ENCODE results near the gene ST14.

Gene ST14

DNA sequence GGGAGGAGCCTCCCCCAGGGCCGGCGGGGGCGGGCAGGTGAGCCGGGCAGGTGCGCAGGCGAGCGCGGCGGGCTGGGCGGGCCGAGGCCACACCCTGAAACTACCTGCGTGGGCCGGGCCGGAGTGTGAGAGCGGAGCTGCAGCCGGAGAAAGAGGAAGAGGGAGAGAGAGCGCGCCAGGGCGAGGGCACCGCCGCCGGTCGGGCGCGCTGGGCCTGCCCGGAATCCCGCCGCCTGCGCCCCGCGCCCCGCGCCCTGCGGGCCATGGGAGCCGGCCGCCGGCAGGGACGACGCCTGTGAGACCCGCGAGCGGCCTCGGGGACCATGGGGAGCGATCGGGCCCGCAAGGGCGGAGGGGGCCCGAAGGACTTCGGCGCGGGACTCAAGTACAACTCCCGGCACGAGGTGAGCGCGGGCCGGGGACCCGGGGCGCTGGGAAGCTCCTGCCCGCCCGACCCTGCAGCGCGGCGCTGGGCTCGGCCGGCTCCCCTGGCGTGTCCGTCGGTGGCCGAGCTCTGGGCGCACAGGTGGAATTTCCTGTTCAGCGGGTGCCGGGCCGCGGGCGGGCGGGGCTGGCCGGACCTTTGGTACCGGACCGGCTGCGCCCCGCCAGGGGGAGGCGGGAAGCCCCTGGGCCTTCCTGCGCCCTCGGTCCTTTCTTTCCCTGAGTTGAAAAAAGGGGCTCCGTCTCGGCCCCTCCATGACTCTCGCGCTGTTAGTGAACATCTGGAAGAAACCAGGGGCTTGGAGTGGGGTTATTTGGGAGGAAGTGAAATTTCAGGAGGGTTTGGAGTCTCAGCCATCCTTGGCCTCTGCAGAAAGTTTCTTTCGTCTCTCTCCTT is at the start of gene ST14:
Gene ST14 (plus strand): TSS at position 126 of the 841 bp plus-strand sequence. CDS start 198 bp downstream, at position 324.
- DNase-seq (ENCODE audit: low read depth): no peak

GRCh38 chr11:130110339-130111108 is 49.1 kb upstream of the ST14 start:
- no peak for DNase-seq (ENCODE audit: low read depth)

DNA sequence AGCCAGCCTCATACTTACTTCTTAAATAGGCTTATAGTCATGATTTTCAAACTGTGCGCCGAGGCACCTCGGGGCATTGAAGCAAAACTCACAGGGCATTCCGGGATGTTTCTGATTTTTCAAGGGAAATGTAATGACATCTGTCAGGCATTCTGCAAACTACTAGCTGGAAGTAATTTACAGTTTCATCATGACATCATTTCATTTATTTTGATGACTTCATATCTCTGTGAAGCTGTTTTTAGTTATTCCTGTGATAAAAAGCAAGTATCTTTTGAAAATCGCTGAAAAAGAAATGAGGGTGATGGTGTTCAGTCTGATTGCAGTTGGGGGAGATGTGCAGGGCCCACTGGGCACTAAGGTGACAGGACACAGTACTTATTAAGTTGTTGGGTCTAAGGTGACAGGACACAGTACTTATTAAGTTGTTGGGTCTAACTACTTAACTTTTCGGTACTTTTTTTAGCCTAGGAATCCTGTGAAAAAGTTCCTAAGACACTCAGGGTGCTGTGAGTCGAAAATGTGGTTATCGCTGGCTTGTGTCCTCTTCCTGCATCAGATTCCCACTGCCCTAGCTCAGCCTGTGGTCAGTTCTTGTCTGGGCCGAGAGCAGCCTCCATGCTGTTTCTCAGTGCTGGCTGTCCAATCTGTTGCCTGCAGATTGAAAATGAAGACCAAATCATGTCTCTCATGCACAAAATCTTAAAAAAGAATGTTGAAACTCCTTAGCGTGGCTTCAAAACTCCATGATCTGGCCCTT is 47.3 kb upstream of the ST14 start:
- no peak for DNase-seq (ENCODE audit: low read depth)

- no peak for DNase-seq (ENCODE audit: low read depth)
Measured at GRCh38 chr11:130114281-130114680, 45.3 kb upstream of the ST14 start.

DNA sequence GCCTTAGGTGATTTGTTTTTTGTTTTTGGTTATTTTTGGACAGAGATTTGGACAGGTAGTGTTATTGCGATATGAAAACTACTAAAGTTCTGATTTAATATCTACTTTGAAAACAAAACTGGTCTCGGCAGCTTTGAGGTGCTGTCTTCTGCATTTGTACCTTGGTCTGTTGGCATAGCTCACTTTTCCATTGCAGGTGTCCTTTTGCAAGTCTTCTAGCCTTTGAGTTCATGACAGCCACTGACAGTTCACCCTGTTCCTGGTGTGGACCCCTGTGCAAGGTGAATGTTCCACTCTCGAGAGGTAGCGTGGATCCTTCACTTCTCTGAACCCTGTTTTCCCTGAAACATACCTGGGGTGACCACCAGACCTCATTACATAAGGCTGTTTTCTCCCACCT is 44.9 kb upstream of the ST14 start:
- DNase-seq (ENCODE audit: low read depth): no peak

DNA sequence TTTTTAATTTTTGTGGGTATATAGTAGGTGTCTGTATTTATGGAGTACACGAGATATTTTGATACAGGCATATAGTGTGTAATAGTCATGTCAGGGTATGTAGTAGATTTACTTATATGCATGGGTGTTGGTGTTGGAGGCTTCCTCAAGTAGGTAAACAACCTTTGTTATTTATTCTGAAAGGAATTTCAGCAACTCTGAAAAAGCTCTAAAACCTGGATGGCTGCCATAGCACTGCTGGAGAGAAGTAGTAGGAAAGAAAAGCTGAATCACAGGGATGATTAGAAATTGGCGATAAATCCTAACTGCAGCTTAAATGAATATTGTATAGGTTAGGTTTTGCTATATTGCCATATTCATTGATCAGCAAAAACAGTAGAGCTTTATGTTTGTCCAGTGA is 44.4 kb upstream of the ST14 start:
- no peak for DNase-seq (ENCODE audit: low read depth)

GRCh38 chr11:130118165-130118564 is 41.4 kb upstream of the ST14 start:
- no peak for DNase-seq (ENCODE audit: low read depth)

DNA sequence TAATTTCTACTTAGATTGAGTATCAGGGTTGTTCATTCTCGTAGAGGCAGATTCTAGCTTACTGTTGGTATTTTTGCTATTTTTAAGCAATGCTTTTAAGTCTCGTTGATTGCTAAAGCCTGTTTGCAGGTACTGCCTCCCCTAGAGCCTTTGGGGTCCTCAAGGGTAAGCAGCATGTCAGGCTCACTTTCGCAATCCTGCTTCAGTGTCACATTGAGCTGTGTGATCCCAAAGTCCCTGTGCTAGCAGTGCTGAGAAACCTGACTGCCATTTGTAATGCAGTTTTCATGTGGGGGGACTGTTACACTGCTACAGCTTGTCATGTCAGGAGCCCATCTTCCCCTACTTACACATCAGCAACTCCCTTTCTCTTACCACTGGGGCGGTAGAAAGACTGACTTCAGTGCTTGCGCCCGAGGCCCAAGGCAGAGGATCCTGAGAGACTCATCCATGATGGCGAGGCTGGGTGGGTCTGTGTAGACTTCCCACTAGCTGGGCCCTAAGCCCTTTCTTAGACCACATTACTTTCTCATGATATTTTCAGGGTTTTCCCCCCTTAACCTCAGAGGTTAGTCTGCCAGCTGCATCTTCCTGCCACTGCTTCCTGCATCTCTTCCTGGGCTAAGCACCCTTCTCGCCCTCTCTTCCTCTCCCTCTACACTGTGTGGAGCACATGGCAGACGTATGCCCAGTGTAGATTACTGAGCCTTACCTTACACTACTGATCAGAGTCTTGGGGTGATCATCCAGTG is 40.8 kb upstream of the ST14 start:
- no peak for DNase-seq (ENCODE audit: low read depth)

- DNase-seq (ENCODE audit: low read depth): no peak
Measured at GRCh38 chr11:130120045-130120444, 39.5 kb upstream of the ST14 start.

- peak; percentile 86 for DNase-seq (ENCODE audit: low read depth)
Measured at GRCh38 chr11:130121445-130121978, 38.1 kb upstream of the ST14 start.

- no peak for DNase-seq (ENCODE audit: low read depth)
Measured at GRCh38 chr11:130122141-130122575, 37.4 kb upstream of the ST14 start.

GRCh38 chr11:130123414-130124040 is 36.1 kb upstream of the ST14 start:
- DNase-seq (ENCODE audit: low read depth): no peak

- DNase-seq (ENCODE audit: low read depth): peak; percentile 70
Measured at GRCh38 chr11:130124096-130124495, 35.5 kb upstream of the ST14 start.

DNA sequence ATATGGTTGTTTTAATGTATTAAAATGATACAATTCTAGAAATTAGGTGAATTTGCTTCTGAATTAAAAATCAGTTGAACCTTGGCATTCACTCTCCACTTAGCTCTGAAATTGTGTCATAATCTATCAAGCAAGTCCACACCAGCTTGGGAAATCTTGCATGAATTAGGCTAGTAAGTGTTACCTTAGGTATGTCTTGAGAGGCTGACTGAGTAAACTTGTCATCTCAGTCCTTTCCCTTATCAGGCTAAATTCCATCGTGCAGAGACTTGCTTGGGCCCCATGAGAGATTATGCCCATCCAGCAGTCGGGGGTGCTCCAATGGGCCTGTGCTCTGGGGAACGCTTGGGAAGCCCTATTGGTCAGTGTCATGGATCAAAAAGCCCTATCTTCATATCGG is 33.9 kb upstream of the ST14 start:
- DNase-seq (ENCODE audit: low read depth): no peak

- no peak for DNase-seq (ENCODE audit: low read depth)
Measured at GRCh38 chr11:130126516-130126915, 33.1 kb upstream of the ST14 start.

DNA sequence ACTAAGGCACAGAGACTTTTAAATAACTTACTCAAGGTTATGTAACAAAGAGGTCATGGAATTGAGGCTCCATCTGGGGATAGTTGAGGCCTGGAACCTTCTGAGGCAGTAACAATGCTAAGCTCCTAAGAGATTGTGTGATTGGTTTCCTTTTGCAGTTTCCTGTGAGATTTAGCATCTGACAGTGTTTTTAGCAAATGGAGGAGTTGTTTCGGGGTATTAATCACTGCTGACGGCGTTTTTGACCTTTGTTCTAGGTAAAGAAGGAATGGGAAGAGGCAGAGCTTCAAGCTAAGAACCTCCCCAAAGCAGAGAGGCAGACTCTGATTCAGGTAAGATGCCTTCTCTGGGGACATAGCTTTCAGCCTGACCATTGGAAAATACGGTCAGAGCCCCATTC is 32.1 kb upstream of the ST14 start:
- DNase-seq (ENCODE audit: low read depth): no peak

DNA sequence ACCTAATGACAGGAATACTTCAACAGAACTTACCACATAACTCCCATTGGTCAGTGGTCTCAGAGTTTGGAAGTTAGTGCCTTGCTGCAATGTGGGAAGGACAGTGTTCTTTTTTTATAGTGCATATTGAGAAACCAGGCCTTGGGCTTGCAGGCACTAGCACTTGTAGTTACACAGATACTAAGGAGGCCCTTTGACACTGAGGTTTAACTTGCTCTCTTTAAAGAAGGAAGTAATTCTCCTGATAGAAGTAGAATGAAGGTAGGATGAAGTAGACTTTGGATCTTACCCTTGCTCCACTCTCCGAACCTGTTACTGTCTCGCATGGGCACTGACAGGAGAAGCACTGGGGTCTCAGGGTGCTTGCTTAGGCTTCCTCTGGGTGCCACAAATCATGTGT is 31.0 kb upstream of the ST14 start:
- no peak for DNase-seq (ENCODE audit: low read depth)

GRCh38 chr11:130129922-130130321 is 29.7 kb upstream of the ST14 start:
- no peak for DNase-seq (ENCODE audit: low read depth)

GRCh38 chr11:130131961-130132850 is 27.4 kb upstream of the ST14 start:
- DNase-seq (ENCODE audit: low read depth): no peak

GRCh38 chr11:130133716-130134115 is 25.9 kb upstream of the ST14 start:
- no peak for DNase-seq (ENCODE audit: low read depth)

Measured in non-pigmented ciliary epithelial cell (primary cell).